ENCODE results near the gene NEDD9.

GRCh38 chr6:11209369-11209768 is 23.1 kb downstream of the NEDD9 start:
- TF ChIP-seq GATA2 (IDR thresholded peaks at IDR 0.05; ENCODE audit: low read depth, low read length): no peak
- no peak for TF ChIP-seq GATA3 (IDR thresholded peaks at IDR 0.05; ENCODE audit: low read depth, low read length)

Data from SH-SY5Y (cell line).